HEK293 (cell line): ENCODE results near the gene FERMT2.

Source experiments
- CTCF ChIA-PET: fragments of 350-600 bp; formaldehyde crosslinking; extraction: SDS; loops from one replicate; lab custom pipeline; 2021; ENCODE audit warnings: antibody characterized with exemption; lab: Yijun Ruan, JAX
- POLR2A ChIA-PET: fragments of 300-600 bp; formaldehyde crosslinking; extraction: SDS; loops from one replicate; lab custom pipeline; 2020; ENCODE audit warnings: antibody characterized with exemption, inconsistent platforms; lab: Yijun Ruan, JAX
- H3K27ac ChIP-seq: fragments of 200-500 bp; sonication (Bioruptor generic); 2 replicates; pipeline ENCODE4 v1.5.1; 2014; ENCODE audit warnings: low read depth, low read length, control low read depth, inconsistent platforms; ENCODE audit errors: extremely low read depth
- H3K36me3 ChIP-seq, 2 experiments: fragments of 200-500 bp in 1 of 2; sonication (Bioruptor generic) in 1 of 2; 1 replicate in 1 of 2; 2 replicates in 1 of 2; pipeline ENCODE4 v1.5.1; 2014 to 2017; ENCODE audit warnings: inconsistent platforms in 2 of 2, low read length in 2 of 2; ENCODE audit not compliant: control insufficient read depth in 2 of 2, insufficient read depth in 1 of 2
- H3K4me1 ChIP-seq: fragments of 200-500 bp; sonication (Bioruptor generic); 2 replicates; pipeline ENCODE4 v1.5.1; 2014; ENCODE audit warnings: mild to moderate bottlenecking, low read length, inconsistent platforms; ENCODE audit not compliant: control insufficient read depth, insufficient read depth
- H3K4me3 ChIP-seq: 2 replicates; pipeline ENCODE4 v1.5.1; 2011; ENCODE audit warnings: low read depth, mild to moderate bottlenecking, control low read depth, low read length, moderate library complexity
- H3K9me3 ChIP-seq: fragments of 200-500 bp; sonication (Bioruptor generic); 2 replicates; pipeline ENCODE4 v1.5.1; 2014; ENCODE audit warnings: low read depth, low read length, inconsistent platforms; ENCODE audit not compliant: control insufficient read depth, insufficient read depth
- AEBP2 ChIP-seq: fragments of 450-650 bp; formaldehyde crosslinking; IDR thresholded peaks from 2 replicates; pipeline ENCODE4 v1.5.1; 2016; ENCODE audit warnings: missing biosample characterization, missing genetic modification characterization, borderline replicate concordance
- ZNF184 ChIP-seq: fragments of 450-650 bp; IDR thresholded peaks from 2 replicates; pipeline ENCODE4 v1.5.1; 2018; ENCODE audit warnings: missing biosample characterization, mild to moderate bottlenecking, missing genetic modification characterization
- ZNF221 ChIP-seq: fragments of 450-650 bp; formaldehyde crosslinking; IDR thresholded peaks from 2 replicates; pipeline ENCODE4 v1.5.1; 2017; ENCODE audit warnings: missing biosample characterization, missing genetic modification characterization, borderline replicate concordance
- ZNF670 ChIP-seq: fragments of 450-650 bp; formaldehyde crosslinking; IDR thresholded peaks from 2 replicates; pipeline ENCODE4 v1.5.1; 2016; ENCODE audit warnings: missing biosample characterization, missing genetic modification characterization, low read depth
- TF ChIP-seq, protein P1 (sequence below): fragments of 450-650 bp; formaldehyde crosslinking; conservative IDR thresholded peaks from 2 replicates; pipeline ENCODE4 v1.5.1; 2016; ENCODE audit warnings: low read depth, missing biosample characterization, missing genetic modification characterization

FERMT2 gene

DNA sequence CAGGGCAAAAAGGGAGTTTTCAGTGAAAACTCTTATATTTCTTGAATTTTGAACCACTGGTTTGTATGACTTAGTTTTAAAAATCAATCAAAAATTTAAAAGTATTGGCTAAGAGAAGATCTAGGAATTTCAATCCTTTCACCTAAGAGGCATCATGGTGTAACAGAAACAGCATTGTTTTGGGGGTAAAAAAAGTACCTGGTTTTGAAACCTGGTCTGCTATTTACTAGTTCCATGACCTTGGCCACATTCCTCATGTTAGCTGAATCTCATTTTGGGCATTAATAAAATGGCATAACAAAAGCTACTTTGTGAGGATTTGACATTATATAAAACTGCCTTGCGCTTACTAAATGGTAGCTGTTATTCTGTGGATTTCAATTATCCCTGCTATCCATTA is 142.7 kb downstream of the FERMT2 start:
- ChIA-PET POLR2A (no interaction called here), CTCF (no interaction called here)
- no peak overlapping the region for H3K4me3 ChIP-seq
- H3K9me3 ChIP-seq: no peaks in the 10 kb centered on the region
- TF ChIP-seq ZNF221 (tag by site-specific recombination): no peak
- TF ChIP-seq, protein P1, sequence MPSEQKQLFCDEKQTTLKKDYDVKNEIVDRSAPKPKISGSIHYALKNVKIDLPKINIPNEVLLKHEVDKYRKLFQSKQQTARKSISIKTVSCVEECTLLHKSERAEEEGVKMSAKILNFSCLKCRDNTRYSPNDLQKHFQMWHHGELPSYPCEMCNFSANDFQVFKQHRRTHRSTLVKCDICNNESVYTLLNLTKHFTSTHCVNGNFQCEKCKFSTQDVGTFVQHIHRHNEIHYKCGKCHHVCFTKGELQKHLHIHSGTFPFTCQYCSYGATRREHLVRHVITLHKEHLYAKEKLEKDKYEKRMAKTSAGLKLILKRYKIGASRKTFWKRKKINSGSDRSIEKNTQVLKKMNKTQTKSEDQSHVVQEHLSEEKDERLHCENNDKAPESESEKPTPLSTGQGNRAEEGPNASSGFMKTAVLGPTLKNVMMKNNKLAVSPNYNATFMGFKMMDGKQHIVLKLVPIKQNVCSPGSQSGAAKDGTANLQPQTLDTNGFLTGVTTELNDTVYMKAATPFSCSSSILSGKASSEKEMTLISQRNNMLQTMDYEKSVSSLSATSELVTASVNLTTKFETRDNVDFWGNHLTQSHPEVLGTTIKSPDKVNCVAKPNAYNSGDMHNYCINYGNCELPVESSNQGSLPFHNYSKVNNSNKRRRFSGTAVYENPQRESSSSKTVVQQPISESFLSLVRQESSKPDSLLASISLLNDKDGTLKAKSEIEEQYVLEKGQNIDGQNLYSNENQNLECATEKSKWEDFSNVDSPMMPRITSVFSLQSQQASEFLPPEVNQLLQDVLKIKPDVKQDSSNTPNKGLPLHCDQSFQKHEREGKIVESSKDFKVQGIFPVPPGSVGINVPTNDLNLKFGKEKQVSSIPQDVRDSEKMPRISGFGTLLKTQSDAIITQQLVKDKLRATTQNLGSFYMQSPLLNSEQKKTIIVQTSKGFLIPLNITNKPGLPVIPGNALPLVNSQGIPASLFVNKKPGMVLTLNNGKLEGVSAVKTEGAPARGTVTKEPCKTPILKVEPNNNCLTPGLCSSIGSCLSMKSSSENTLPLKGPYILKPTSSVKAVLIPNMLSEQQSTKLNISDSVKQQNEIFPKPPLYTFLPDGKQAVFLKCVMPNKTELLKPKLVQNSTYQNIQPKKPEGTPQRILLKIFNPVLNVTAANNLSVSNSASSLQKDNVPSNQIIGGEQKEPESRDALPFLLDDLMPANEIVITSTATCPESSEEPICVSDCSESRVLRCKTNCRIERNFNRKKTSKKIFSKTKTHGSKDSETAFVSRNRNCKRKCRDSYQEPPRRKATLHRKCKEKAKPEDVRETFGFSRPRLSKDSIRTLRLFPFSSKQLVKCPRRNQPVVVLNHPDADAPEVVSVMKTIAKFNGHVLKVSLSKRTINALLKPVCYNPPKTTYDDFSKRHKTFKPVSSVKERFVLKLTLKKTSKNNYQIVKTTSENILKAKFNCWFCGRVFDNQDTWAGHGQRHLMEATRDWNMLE (tag by site-specific recombination): no peak
- no peak for TF ChIP-seq ZNF184 (tag by site-specific recombination)
- no peak for TF ChIP-seq ZNF670 (tag by site-specific recombination)
- TF ChIP-seq AEBP2 (tag by site-specific recombination): no peak
- H3K4me1 ChIP-seq: no peaks in the 10 kb centered on the region
- no peak overlapping the region for H3K27ac ChIP-seq
- no peaks in the 10 kb centered on the region for H3K36me3 ChIP-seq
